GM21390 (cell line): ENCODE data around the gene POLR2B.
"Not testable (repeated sequence)": the region's sequence is repeated elsewhere in the genome, so short reads cannot be mapped to it uniquely, and the experiment has no call there.

ENCODE experiments used
- ATAC-seq: cut with Tn5 transposase; IDR thresholded peaks from one replicate; pipeline ENCODE4 v1.9.1; 2021; ENCODE audit not compliant: unreplicated experiment

POLR2B gene

GRCh38 chr4:56986192-56986591 is 7.5 kb downstream of the POLR2B start:
- ATAC-seq, result no peak

GRCh38 chr4:56986952-56987351 is 8.3 kb downstream of the POLR2B start:
- no peak for ATAC-seq

- no peak for ATAC-seq
These were observed 11.6 kb downstream of the POLR2B start for GRCh38 chr4:56990109-56990905.

- ATAC-seq, result no peak
These were observed 16.8 kb downstream of the POLR2B start for GRCh38 chr4:56995525-56995924.

- ATAC-seq, result no peak
These were observed 21.1 kb downstream of the POLR2B start for GRCh38 chr4:56999751-57000150.

- no peak for ATAC-seq
These were observed 34.9 kb downstream of the POLR2B start for GRCh38 chr4:57013543-57014120.

- no peak for ATAC-seq
These were observed 40.3 kb downstream of the POLR2B start for GRCh38 chr4:57018980-57019379.

GRCh38 chr4:57020467-57021101 is 41.9 kb downstream of the POLR2B start:
- ATAC-seq, result no peak

- ATAC-seq, result no peak
These were observed 44.4 kb downstream of the POLR2B start for GRCh38 chr4:57023104-57023503.

- ATAC-seq, result no peak
These were observed 55.8 kb downstream of the POLR2B start for GRCh38 chr4:57034520-57034919.

GRCh38 chr4:57037982-57038604 is 59.4 kb downstream of the POLR2B start:
- no peak for ATAC-seq

- ATAC-seq, result no peak
These were observed 60.6 kb downstream of the POLR2B start for GRCh38 chr4:57039345-57039744.

- no peak for ATAC-seq
These were observed 61.8 kb downstream of the POLR2B start for GRCh38 chr4:57040510-57040909.

GRCh38 chr4:57041020-57041419 is 62.3 kb downstream of the POLR2B start:
- no peak for ATAC-seq

- ATAC-seq, result no peak
These were observed 64.0 kb downstream of the POLR2B start for GRCh38 chr4:57042711-57043169.

GRCh38 chr4:57043347-57044251 is 64.9 kb downstream of the POLR2B start:
- ATAC-seq, result no peak

GRCh38 chr4:57044279-57044678 is 65.6 kb downstream of the POLR2B start:
- ATAC-seq, result no peak

- no peak for ATAC-seq
These were observed 66.3 kb downstream of the POLR2B start for GRCh38 chr4:57044996-57045395.

GRCh38 chr4:57047046-57047445 is 68.3 kb downstream of the POLR2B start:
- ATAC-seq, result not testable (repeated sequence)

- ATAC-seq, result no peak
These were observed 70.1 kb downstream of the POLR2B start for GRCh38 chr4:57048590-57049304.
